HCT116 (cell line): ENCODE measurements around the gene AQP6. TPM values are rescaled to one million over a fixed set of nuclear protein-coding genes. Genes with fewer than 3 reads are reported as not detected.

ENCODE experiments used
- ATAC-seq: fragments of 200-7000 bp; cut with Tn5 transposase; 2 replicates; pipeline ENCODE4 v1.9.1; 2020; ENCODE audit warnings: mild to moderate bottlenecking, moderate library complexity
- BruUV-seq: library from RNA; stranded (reverse); fragments of 400-500 nt; replicated peaks from 2 replicates; lab custom pipeline; 2021; lab: Mats Ljungman, UMichigan
- CTCF ChIA-PET: fragments of 300-600 bp; sonication (Branson Sonifier 250); formaldehyde crosslinking; loops from one replicate; lab custom pipeline; 2021; ENCODE audit warnings: antibody characterized with exemption; lab: Charles Lee
- POLR2A ChIA-PET: fragments of 300-600, 350-600 bp; sonication (Branson Sonifier 250); formaldehyde crosslinking; loops from one replicate; lab custom pipeline; 2021; ENCODE audit warnings: antibody characterized with exemption; lab: Charles Lee
- RAD21 ChIA-PET, 2 experiments: fragments of 300-600 bp; sonication (Branson Sonifier 250); formaldehyde crosslinking; loops; one replicate each; lab custom pipeline; 2023; ENCODE audit warnings: low total read pairs in 2 of 2; ENCODE audit not compliant: uncharacterized antibody in 2 of 2, unreplicated experiment in 2 of 2, low non-redundant PET in 1 of 2; lab: Charles Lee
- DNase-seq: peaks from one replicate; pipeline ENCODE4 v3.0.0-alpha.2; 2010; ENCODE audit warnings: low read depth, low spot score
- H2AFZ ChIP-seq: fragments of 200-600 bp; shearing (Covaris generic), sonication (generic); 2 replicates; pipeline ENCODE4 v1.6.1; 2017; ENCODE audit warnings: low read depth, mixed run types, mixed read lengths, antibody characterized with exemption, low read length; ENCODE audit not compliant: poor library complexity, severe bottlenecking
- H3K27ac ChIP-seq: 2 replicates; pipeline ENCODE4 v1.5.1; 2012; ENCODE audit warnings: low read depth, low read length
- H3K27me3 ChIP-seq: fragments of 200-600 bp; sonication (generic); 2 replicates; pipeline ENCODE4 v1.6.1; 2016; ENCODE audit warnings: mixed run types, low read length, mixed read lengths; ENCODE audit not compliant: insufficient read depth
- H3K36me3 ChIP-seq, 2 experiments: fragments of 200-500 bp in 1 of 2; fragments of 200-600 bp in 1 of 2; sonication (Bioruptor generic) in 1 of 2; sonication (generic) in 1 of 2; 2 replicates each; pipeline versions ENCODE4 v1.5.1 to v1.6.1; 2014 to 2016; ENCODE audit warnings: low read length in 2 of 2, inconsistent platforms in 1 of 2, mixed read lengths in 1 of 2, mixed run types in 1 of 2; ENCODE audit not compliant: insufficient read depth in 2 of 2, control insufficient read depth in 1 of 2
- H3K4me1 ChIP-seq, 2 experiments: fragments of 200-600 bp in 1 of 2; sonication (generic) in 1 of 2; 2 replicates each; pipeline versions ENCODE4 v1.5.1 to v1.6.1; 2012 to 2017; ENCODE audit warnings: low read length in 2 of 2, inconsistent platforms in 1 of 2, mild to moderate bottlenecking in 1 of 2, mixed read lengths in 1 of 2, mixed run types in 1 of 2, moderate library complexity in 1 of 2; ENCODE audit not compliant: insufficient read depth in 2 of 2, control insufficient read depth in 1 of 2
- H3K4me2 ChIP-seq: fragments of 200-600 bp; sonication (generic); 2 replicates; pipeline ENCODE4 v1.6.1; 2017; ENCODE audit warnings: mixed run types, low read length, mixed read lengths
- H3K4me3 ChIP-seq, 2 experiments: fragments of 200-600 bp in 1 of 2; sonication (generic) in 1 of 2; replicated peaks in 1 of 2; 2 replicates each; pipeline ENCODE4 v1.5.1; 2011 to 2016; ENCODE audit warnings: low read length in 2 of 2, control low read depth in 1 of 2, low read depth in 1 of 2, mild to moderate bottlenecking in 1 of 2, mixed read lengths in 1 of 2, mixed run types in 1 of 2
- H3K79me2 ChIP-seq: fragments of 200-600 bp; sonication (generic); 2 replicates; pipeline ENCODE4 v1.6.1; 2017; ENCODE audit warnings: mild to moderate bottlenecking, mixed run types, low read length, moderate library complexity, mixed read lengths; ENCODE audit not compliant: insufficient read depth
- H3K9ac ChIP-seq: fragments of 200-600 bp; sonication (generic); 2 replicates; pipeline ENCODE4 v1.6.1; 2016; ENCODE audit warnings: low read length, mixed read lengths
- H3K9me2 ChIP-seq: fragments of 200-600 bp; sonication (generic), shearing (Covaris generic); 2 replicates; pipeline ENCODE4 v1.6.1; 2017; ENCODE audit warnings: mixed run types, mild to moderate bottlenecking, moderate library complexity; ENCODE audit not compliant: insufficient read depth
- H3K9me3 ChIP-seq, 2 experiments: fragments of 200-500 bp in 1 of 2; fragments of 200-600 bp in 1 of 2; sonication (Bioruptor generic) in 1 of 2; sonication (generic) in 1 of 2; 2 replicates each; pipeline ENCODE4 v1.6.1; 2014 to 2017; ENCODE audit warnings: low read length in 2 of 2, mixed read lengths in 2 of 2, inconsistent platforms in 1 of 2, low read depth in 1 of 2, mild to moderate bottlenecking in 1 of 2, mixed run types in 1 of 2, moderate library complexity in 1 of 2; ENCODE audit not compliant: control insufficient read depth in 1 of 2, insufficient read depth in 1 of 2
- H4K20me1 ChIP-seq: fragments of 200-600 bp; sonication (generic), shearing (Covaris generic); 2 replicates; pipeline ENCODE4 v1.6.1; 2017; ENCODE audit warnings: mixed run types, mild to moderate bottlenecking, moderate library complexity; ENCODE audit not compliant: insufficient read depth
- ELF1 ChIP-seq: IDR thresholded peaks from 2 replicates; pipeline ENCODE4 v1.6.1; 2012; ENCODE audit warnings: low read depth, borderline replicate concordance
- EZH2phosphoT487 ChIP-seq: fragments of 200-600 bp; IDR thresholded peaks from 2 replicates; pipeline ENCODE4 v1.6.1; 2018; ENCODE audit warnings: antibody characterized with exemption, borderline replicate concordance
- SIN3A ChIP-seq: IDR thresholded peaks from 2 replicates; pipeline ENCODE4 v1.6.1; 2012; ENCODE audit warnings: low read depth
- SRF ChIP-seq: IDR thresholded peaks from 2 replicates; pipeline ENCODE4 v1.6.1; 2012; ENCODE audit warnings: low read depth
- TCF7L2 ChIP-seq: IDR thresholded peaks from 2 replicates; pipeline ENCODE4 v1.7.0; 2011; ENCODE audit warnings: borderline replicate concordance, inconsistent platforms; ENCODE audit not compliant: insufficient read depth, insufficient read length; ENCODE audit errors: extremely low read depth
- ZNF274 ChIP-seq: fragments of 200-500 bp; sonication (Bioruptor generic); IDR thresholded peaks from 2 replicates; pipeline ENCODE4 v1.6.1; 2014; ENCODE audit warnings: mild to moderate bottlenecking, low read depth, low read length, inconsistent platforms
- intact Hi-C: fragments of 100-400 bp; cut with micrococcal nuclease; formaldehyde crosslinking; loops from 2 replicates; pipeline ENCODE4 v1.10.0; 2022
- total RNA-seq: library from RNA; stranded (reverse); gene quantifications from one replicate; pipeline ENCODE4 v1.2.1, GENCODE V29; 2021; ENCODE audit not compliant: unreplicated experiment
- TF ChIP-seq, protein P1 (sequence below): IDR thresholded peaks from 2 replicates; pipeline ENCODE4 v1.6.1; 2012; ENCODE audit warnings: low read depth

Gene AQP6
- total RNA-seq, 1 experiment from 2014 or later, result not detected

DNA sequence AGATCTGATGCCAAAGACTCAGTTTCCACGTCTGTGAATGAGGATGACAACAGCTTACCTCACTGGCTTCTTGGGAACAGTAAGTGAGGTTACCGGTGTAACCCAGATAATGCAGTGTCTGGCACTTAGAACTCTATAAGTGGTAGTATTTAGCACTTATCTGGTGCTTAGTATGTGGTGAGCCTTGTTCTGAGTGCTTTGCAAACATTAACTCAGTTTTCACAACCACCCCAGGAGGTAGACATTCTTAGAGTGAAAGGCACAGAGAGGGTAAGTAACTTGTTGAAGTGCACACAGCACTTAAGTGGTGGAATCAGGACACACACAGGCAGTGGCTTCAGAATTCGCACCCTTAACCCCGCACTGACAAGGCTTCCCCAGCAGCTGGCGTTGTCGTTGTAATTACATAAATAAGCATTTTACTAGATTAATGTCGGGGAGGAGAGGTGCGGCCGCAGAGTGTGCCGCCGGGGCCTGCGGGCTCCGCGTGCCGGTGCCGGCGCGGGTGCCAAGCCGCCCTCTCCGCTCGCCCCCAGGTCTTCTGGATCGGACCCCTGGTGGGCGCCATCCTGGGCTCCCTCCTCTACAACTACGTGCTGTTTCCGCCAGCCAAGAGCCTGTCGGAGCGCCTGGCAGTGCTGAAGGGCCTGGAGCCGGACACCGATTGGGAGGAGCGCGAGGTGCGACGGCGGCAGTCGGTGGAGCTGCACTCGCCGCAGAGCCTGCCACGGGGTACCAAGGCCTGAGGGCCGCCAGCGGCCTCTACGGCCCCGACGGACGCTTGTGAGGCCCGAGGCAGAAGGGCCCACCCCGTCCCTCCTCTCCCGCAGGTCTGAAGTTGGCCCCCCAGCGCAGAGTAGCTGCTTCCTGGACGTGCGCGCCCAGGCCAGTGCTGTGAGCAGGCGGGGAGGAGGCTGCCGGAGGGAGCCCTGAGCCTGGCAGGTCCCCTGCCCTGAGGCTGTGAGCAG is 17.6 kb upstream of the AQP6 start:
- POLR2A ChIA-PET, result no interaction called here
- no peaks in the 10 kb centered on the region for H3K9me2 ChIP-seq
- TF ChIP-seq ZNF274 (no peak), EZH2phosphoT487 (no peak), ELF1 (no peak), TCF7L2 (no peak), SRF (no peak), SIN3A (no peak)
- TF ChIP-seq, protein P1, sequence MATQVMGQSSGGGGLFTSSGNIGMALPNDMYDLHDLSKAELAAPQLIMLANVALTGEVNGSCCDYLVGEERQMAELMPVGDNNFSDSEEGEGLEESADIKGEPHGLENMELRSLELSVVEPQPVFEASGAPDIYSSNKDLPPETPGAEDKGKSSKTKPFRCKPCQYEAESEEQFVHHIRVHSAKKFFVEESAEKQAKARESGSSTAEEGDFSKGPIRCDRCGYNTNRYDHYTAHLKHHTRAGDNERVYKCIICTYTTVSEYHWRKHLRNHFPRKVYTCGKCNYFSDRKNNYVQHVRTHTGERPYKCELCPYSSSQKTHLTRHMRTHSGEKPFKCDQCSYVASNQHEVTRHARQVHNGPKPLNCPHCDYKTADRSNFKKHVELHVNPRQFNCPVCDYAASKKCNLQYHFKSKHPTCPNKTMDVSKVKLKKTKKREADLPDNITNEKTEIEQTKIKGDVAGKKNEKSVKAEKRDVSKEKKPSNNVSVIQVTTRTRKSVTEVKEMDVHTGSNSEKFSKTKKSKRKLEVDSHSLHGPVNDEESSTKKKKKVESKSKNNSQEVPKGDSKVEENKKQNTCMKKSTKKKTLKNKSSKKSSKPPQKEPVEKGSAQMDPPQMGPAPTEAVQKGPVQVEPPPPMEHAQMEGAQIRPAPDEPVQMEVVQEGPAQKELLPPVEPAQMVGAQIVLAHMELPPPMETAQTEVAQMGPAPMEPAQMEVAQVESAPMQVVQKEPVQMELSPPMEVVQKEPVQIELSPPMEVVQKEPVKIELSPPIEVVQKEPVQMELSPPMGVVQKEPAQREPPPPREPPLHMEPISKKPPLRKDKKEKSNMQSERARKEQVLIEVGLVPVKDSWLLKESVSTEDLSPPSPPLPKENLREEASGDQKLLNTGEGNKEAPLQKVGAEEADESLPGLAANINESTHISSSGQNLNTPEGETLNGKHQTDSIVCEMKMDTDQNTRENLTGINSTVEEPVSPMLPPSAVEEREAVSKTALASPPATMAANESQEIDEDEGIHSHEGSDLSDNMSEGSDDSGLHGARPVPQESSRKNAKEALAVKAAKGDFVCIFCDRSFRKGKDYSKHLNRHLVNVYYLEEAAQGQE, result no peak
- H3K27ac ChIP-seq, result no peak overlapping the region
- RAD21 ChIA-PET, result no interaction called here
- no peaks in the 10 kb centered on the region for H3K27me3 ChIP-seq
- H2AFZ ChIP-seq, result no peak overlapping the region
- H3K9me3 ChIP-seq, result no peaks in the 10 kb centered on the region
- H3K36me3 ChIP-seq, result no peaks in the 10 kb centered on the region
- H3K79me2 ChIP-seq, result no peaks in the 10 kb centered on the region
- CTCF ChIA-PET, result interaction anchor here (1.0 to 3.0 kb wide), 2 partner anchors 10 to 12 kb away, joined by 4 to 13 read pairs; no protein-coding TSS in a partner anchor
- intact Hi-C loops, result no loop called here
- no peak overlapping the region for H3K4me3 ChIP-seq
- no peak for ATAC-seq
- no peak overlapping the region for H3K4me2 ChIP-seq
- H3K9ac ChIP-seq, result no peak overlapping the region
- H4K20me1 ChIP-seq, result no peaks in the 10 kb centered on the region
- no TSS peak for BruUV-seq
- DNase-seq, result no peak
- peaks cover 13 to 14% of the 10 kb centered on the region in 2 experiments for H3K4me1 ChIP-seq
